Type B pancreatic cell (in vitro differentiated cells): ENCODE results near the gene FAM120B. TPM values are rescaled to one million over a fixed set of nuclear protein-coding genes. Genes with fewer than 3 reads are reported as not detected.

Source experiments
- DNase-seq: peaks from one replicate; pipeline ENCODE4 v3.0.0; 2021; ENCODE audit warnings: mixed read lengths; ENCODE audit not compliant: unreplicated experiment; ENCODE audit errors: extremely low spot score
- H3K27ac Mint-ChIP-seq: 2 replicates; pipeline ENCODE4 v1.8.0; 2021; ENCODE audit warnings: mild to moderate bottlenecking, mixed read lengths
- H3K27me3 Mint-ChIP-seq: 2 replicates; pipeline ENCODE4 v1.8.0; 2021; ENCODE audit warnings: mixed read lengths
- H3K36me3 Mint-ChIP-seq: 2 replicates; pipeline ENCODE4 v1.8.0; 2021; ENCODE audit warnings: mixed read lengths
- H3K4me1 Mint-ChIP-seq: one replicate; pipeline ENCODE4 v1.8.0; 2021; ENCODE audit warnings: mixed read lengths; ENCODE audit not compliant: unreplicated experiment
- H3K4me3 Mint-ChIP-seq: 2 replicates; pipeline ENCODE4 v1.8.0; 2021; ENCODE audit warnings: mild to moderate bottlenecking, mixed read lengths
- H3K9me3 Mint-ChIP-seq: 2 replicates; pipeline ENCODE4 v1.8.0; 2021; ENCODE audit warnings: mixed read lengths
- total RNA-seq: library from RNA; stranded (reverse); gene quantifications from 2 replicates; pipeline ENCODE4 v1.2.1, GENCODE V29; 2021; ENCODE audit warnings: low replicate concordance
- TF ChIP-seq, protein P1 (sequence below): fragments of 200-600 bp; sonication (generic); conservative IDR thresholded peaks from 2 replicates; pipeline ENCODE4 v1.5.0; 2021; ENCODE audit warnings: antibody characterized with exemption, mild to moderate bottlenecking

The FAM120B gene
- total RNA-seq, 1 donor from 2014 or later: 40.5 TPM

DNA sequence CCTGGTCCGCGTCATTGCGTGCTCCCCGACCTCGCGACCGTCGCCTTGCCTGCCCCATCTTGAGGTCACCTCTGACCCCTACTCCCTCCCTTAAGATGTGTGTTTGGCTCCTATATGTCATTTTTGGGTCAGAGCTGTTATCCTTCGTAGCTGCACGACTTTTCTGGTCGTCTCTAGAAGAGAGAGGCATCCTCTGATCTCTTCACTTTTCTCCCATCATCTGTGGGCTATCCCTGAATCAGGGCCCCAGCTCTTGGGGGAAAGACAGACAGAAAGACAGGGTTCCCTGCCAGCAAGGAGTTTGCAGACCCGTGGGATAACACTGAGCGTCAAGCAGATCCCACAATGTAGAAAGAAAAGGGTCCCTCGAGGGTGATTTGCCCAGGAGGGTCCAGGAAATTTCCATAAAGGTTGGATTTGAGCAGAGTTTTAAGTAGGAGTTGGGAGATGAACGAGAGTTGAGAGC is 555 bp downstream of the FAM120B start:
- peak overlapping the region; percentile 90 for H3K27ac Mint-ChIP-seq
- peaks cover 28% of the 10 kb centered on the region for H3K4me1 Mint-ChIP-seq
- H3K36me3 Mint-ChIP-seq: no peaks in the 10 kb centered on the region
- TF ChIP-seq, protein P1, sequence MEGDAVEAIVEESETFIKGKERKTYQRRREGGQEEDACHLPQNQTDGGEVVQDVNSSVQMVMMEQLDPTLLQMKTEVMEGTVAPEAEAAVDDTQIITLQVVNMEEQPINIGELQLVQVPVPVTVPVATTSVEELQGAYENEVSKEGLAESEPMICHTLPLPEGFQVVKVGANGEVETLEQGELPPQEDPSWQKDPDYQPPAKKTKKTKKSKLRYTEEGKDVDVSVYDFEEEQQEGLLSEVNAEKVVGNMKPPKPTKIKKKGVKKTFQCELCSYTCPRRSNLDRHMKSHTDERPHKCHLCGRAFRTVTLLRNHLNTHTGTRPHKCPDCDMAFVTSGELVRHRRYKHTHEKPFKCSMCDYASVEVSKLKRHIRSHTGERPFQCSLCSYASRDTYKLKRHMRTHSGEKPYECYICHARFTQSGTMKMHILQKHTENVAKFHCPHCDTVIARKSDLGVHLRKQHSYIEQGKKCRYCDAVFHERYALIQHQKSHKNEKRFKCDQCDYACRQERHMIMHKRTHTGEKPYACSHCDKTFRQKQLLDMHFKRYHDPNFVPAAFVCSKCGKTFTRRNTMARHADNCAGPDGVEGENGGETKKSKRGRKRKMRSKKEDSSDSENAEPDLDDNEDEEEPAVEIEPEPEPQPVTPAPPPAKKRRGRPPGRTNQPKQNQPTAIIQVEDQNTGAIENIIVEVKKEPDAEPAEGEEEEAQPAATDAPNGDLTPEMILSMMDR: no peak
- DNase-seq: peak; percentile 54
- H3K4me3 Mint-ChIP-seq: peak overlapping the region; percentile 94
- peaks cover 4% of the 10 kb centered on the region for H3K27me3 Mint-ChIP-seq
- H3K9me3 Mint-ChIP-seq: no peaks in the 10 kb centered on the region

- no peak for DNase-seq
- H3K36me3 Mint-ChIP-seq: peaks cover 8% of the 10 kb centered on the region
- H3K4me3 Mint-ChIP-seq: peak overlapping the region; percentile 94
These were observed 2.2 kb downstream of the FAM120B start for GRCh38 chr6:170308761-170309160.

DNA sequence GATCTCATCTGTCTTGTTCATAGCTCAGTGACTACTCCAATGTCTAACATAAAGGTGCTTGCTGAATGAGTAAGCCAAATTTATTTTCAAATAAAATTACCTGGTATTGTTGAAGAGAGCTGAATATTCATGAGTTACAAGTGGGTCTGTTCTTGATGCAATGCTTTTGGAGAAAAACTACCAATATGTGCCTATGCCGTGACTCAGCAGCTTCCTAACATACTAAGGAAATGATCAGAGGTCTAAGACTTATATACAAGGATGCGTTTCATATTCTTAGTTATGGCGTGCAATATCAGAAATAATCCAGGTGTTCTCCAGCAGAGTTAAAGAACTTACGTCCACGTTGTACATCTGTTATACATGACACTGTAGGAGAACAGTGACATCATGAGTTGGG is 5.1 kb downstream of the FAM120B start:
- peaks cover 41% of the 10 kb centered on the region for H3K4me1 Mint-ChIP-seq
- no peak overlapping the region for H3K27ac Mint-ChIP-seq
- peaks cover 11% of the 10 kb centered on the region for H3K36me3 Mint-ChIP-seq
- H3K27me3 Mint-ChIP-seq: no peaks in the 10 kb centered on the region
- no peak overlapping the region for H3K4me3 Mint-ChIP-seq
- no peak for DNase-seq
- no peaks in the 10 kb centered on the region for H3K9me3 Mint-ChIP-seq
- TF ChIP-seq, protein P1: no peak

More at GRCh38 chr6:170308761-170309160, 2.2 kb downstream of the FAM120B start:
- Mint-ChIP-seq H3K27ac (peak overlapping the region; percentile 88), H3K27me3 (peaks cover 1% of the 10 kb centered on the region), H3K9me3 (no peaks in the 10 kb centered on the region), H3K4me1 (peaks cover 41% of the 10 kb centered on the region)
- TF ChIP-seq, protein P1: no peak

DNA sequence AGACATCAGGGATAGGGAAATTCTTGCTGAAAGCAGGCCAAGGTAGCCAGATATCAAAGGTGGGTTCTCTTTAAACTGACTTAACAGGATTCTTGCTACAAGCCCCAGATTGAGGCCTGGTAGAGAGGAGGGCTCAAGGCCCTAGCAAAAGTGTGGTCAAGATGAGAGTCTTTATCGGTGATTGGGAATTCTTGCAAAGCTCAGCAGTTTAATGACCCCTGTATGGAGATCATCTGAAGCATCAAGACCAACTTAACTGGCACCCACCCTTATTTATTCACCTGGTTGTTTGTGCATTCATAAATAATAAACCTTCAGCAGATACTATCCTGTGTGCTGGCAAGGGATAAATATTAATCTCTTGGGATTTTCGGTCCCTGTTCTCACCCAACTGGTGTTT is 6.3 kb downstream of the FAM120B start:
- H3K27me3 Mint-ChIP-seq: no peaks in the 10 kb centered on the region
- H3K4me1 Mint-ChIP-seq: peaks cover 32% of the 10 kb centered on the region
- H3K27ac Mint-ChIP-seq: no peak overlapping the region
- peaks cover 18% of the 10 kb centered on the region for H3K36me3 Mint-ChIP-seq
- TF ChIP-seq, protein P1: no peak
- H3K4me3 Mint-ChIP-seq: no peak overlapping the region
- no peaks in the 10 kb centered on the region for H3K9me3 Mint-ChIP-seq
- no peak for DNase-seq

GRCh38 chr6:170313716-170314295 is 7.2 kb downstream of the FAM120B start:
- no peak overlapping the region for H3K27ac Mint-ChIP-seq
- TF ChIP-seq, protein P1: no peak
- DNase-seq: no peak
- peaks cover 23% of the 10 kb centered on the region for H3K4me1 Mint-ChIP-seq
- H3K27me3 Mint-ChIP-seq: no peaks in the 10 kb centered on the region
- H3K36me3 Mint-ChIP-seq: peaks cover 23% of the 10 kb centered on the region
- H3K4me3 Mint-ChIP-seq: no peak overlapping the region
- H3K9me3 Mint-ChIP-seq: no peaks in the 10 kb centered on the region
